ENCODE measurements around the gene CATSPERB. TPM values are rescaled to one million over a fixed set of nuclear protein-coding genes. Genes with fewer than 3 reads are reported as not detected.

CATSPERB gene
- total and polyA plus RNA-seq, 2 of the 8 experiments (the other 6 are each of a cell fraction or from before 2014, with no cell fraction given): 0.11 to 0.30 TPM

DNA sequence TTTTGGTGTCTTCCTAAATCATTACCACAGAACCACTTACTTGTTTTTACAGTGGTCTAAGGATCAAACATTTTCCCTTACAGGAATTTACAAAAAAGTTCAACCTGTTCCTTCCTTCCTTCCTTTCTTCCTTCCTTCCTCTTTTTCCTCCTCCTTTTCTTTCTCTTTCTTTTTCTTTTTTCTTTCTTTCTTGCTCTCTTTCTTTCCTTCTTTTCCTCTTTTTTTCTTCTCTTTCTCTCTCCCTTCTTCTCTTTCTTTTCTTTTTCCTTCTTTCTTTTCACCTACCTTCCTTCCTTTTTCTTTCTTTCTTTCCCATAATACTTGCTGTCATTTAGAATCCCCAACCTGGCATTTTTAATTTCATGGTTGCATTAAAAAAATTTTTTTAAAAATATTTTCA lies 162.6 kb downstream of the CATSPERB start (continued):
- no peak for TF ChIP-seq GABPA (IDR thresholded peaks at IDR 0.05; ENCODE audit: borderline replicate concordance, insufficient read depth, low read length)
- no peak for TF ChIP-seq EZH2 (IDR thresholded peaks at IDR 0.05; ENCODE audit: low read depth, low read length, severe bottlenecking)
- no peak for TF ChIP-seq GTF2F1 (IDR thresholded peaks at IDR 0.05; ENCODE audit: borderline replicate concordance, low read depth, low read length)
- no peak for TF ChIP-seq PHF8 (conservative IDR thresholded peaks at IDR 0.05; ENCODE audit: low read depth, low read length)
- no peak for TF ChIP-seq ZNF274 (IDR thresholded peaks at IDR 0.05; ENCODE audit: borderline replicate concordance, extremely low read depth, low read length)
- no peak for TF ChIP-seq HDAC2 (IDR thresholded peaks at IDR 0.05; ENCODE audit: borderline replicate concordance in 1 of 2, low read depth in 2 of 2, low read length in 2 of 2)

All from H1 (cell line).